IMR-90 (cell line): ENCODE measurements around the gene SIK3. TPM values are rescaled to one million over a fixed set of nuclear protein-coding genes. Genes with fewer than 3 reads are reported as not detected.

Source experiments
- ATAC-seq: fragments of 200-7000 bp; cut with Tn5 transposase; 2 replicates; pipeline ENCODE4 v1.9.1; 2020; ENCODE audit warnings: low read depth, mild to moderate bottlenecking, moderate library complexity
- BruUV-seq: library from RNA; stranded (reverse); fragments of 400-500 nt; replicated peaks from 2 replicates; lab custom pipeline; 2021; lab: Mats Ljungman, UMichigan
- CTCF ChIA-PET: fragments of 300-600 bp; formaldehyde crosslinking; extraction: SDS; loops from one replicate; lab custom pipeline; 2021; ENCODE audit warnings: antibody characterized with exemption; lab: Yijun Ruan, JAX
- POLR2A ChIA-PET: fragments of 300-600 bp; sonication (Branson Sonifier 250); formaldehyde crosslinking; loops from one replicate; lab custom pipeline; 2022; ENCODE audit warnings: antibody characterized with exemption; ENCODE audit not compliant: unreplicated experiment; lab: Charles Lee
- DNase-seq: peaks from one replicate; pipeline ENCODE4 v3.0.0; 2013
- H2AFZ ChIP-seq: replicated peaks from 2 replicates; pipeline ENCODE3; 2013; ENCODE audit warnings: low read length, mild to moderate bottlenecking; ENCODE audit not compliant: poor library complexity
- H2AK5ac ChIP-seq: 2 replicates; pipeline ENCODE4 v1.6.1; 2013; ENCODE audit warnings: low read depth, low read length, inconsistent platforms
- H2AK9ac ChIP-seq: replicated peaks from 2 replicates; pipeline ENCODE3; 2013; ENCODE audit warnings: mild to moderate bottlenecking, low read depth, low read length, moderate library complexity; ENCODE audit not compliant: poor library complexity
- H2BK120ac ChIP-seq: 2 replicates; pipeline ENCODE4 v1.6.1; 2013; ENCODE audit warnings: low read depth, low read length, inconsistent platforms
- H2BK15ac ChIP-seq: 3 replicates; pipeline ENCODE4 v1.6.1; 2013; ENCODE audit warnings: low read depth, low read length, inconsistent platforms
- H2BK20ac ChIP-seq: 2 replicates; pipeline ENCODE4 v1.6.1; 2013; ENCODE audit warnings: low read depth, mild to moderate bottlenecking, inconsistent platforms, low read length, moderate library complexity
- H2BK5ac ChIP-seq: 2 replicates; pipeline ENCODE4 v1.6.1; 2013; ENCODE audit warnings: mild to moderate bottlenecking, low read depth, low read length, inconsistent platforms; ENCODE audit not compliant: poor library complexity, severe bottlenecking
- H3K14ac ChIP-seq: replicated peaks from 2 replicates; pipeline ENCODE4 v1.6.1; 2013; ENCODE audit warnings: low read depth, low read length, inconsistent platforms
- H3K18ac ChIP-seq: 2 replicates; pipeline ENCODE4 v1.6.1; 2013; ENCODE audit warnings: low read depth, low read length, control low read depth
- H3K23ac ChIP-seq: 2 replicates; pipeline ENCODE4 v1.6.1; 2013; ENCODE audit warnings: low read depth, low read length, inconsistent platforms
- H3K27ac ChIP-seq: 2 replicates; pipeline ENCODE4 v1.5.1; 2013; ENCODE audit warnings: mild to moderate bottlenecking, control low read depth, low read length; ENCODE audit not compliant: insufficient read depth
- H3K27me3 ChIP-seq: 2 replicates; pipeline ENCODE4 v1.6.1; 2013; ENCODE audit warnings: low read length; ENCODE audit not compliant: control insufficient read depth, insufficient read depth
- H3K36me3 ChIP-seq: 2 replicates; pipeline ENCODE4 v1.6.1; 2013; ENCODE audit warnings: low read length, mixed read lengths; ENCODE audit not compliant: control insufficient read depth, insufficient read depth
- H3K4ac ChIP-seq: 2 replicates; pipeline ENCODE4 v1.6.1; 2013; ENCODE audit warnings: low read depth, low read length, inconsistent platforms
- H3K4me1 ChIP-seq: 2 replicates; pipeline ENCODE4 v1.6.1; 2013; ENCODE audit warnings: low read length, mixed read lengths; ENCODE audit not compliant: control insufficient read depth, insufficient read depth
- H3K4me2 ChIP-seq: 2 replicates; pipeline ENCODE4 v1.6.1; 2013; ENCODE audit warnings: low read depth, mild to moderate bottlenecking, control low read depth, low read length, moderate library complexity
- H3K4me3 ChIP-seq: 2 replicates; pipeline ENCODE4 v1.5.1; 2013; ENCODE audit warnings: low read depth, mild to moderate bottlenecking, control low read depth, low read length, moderate library complexity; ENCODE audit not compliant: insufficient read depth
- H3K56ac ChIP-seq: 2 replicates; pipeline ENCODE4 v1.6.1; 2013; ENCODE audit warnings: low read length, inconsistent platforms; ENCODE audit not compliant: insufficient read depth; ENCODE audit errors: extremely low read depth
- H3K79me1 ChIP-seq, 2 experiments: 2 replicates each; pipeline ENCODE4 v1.6.1; 2013; ENCODE audit warnings: low read length in 2 of 2, inconsistent platforms in 1 of 2, low read depth in 1 of 2
- H3K9ac ChIP-seq: 2 replicates; pipeline ENCODE4 v1.6.1; 2013; ENCODE audit warnings: low read depth, low read length, control low read depth
- H3K9me1 ChIP-seq: 2 replicates; pipeline ENCODE4 v1.6.1; 2013; ENCODE audit warnings: low read length, inconsistent platforms; ENCODE audit not compliant: insufficient read depth
- H3K9me3 ChIP-seq: 2 replicates; pipeline ENCODE4 v1.6.1; 2013; ENCODE audit warnings: low read length; ENCODE audit not compliant: control insufficient read depth, insufficient read depth
- H4K20me1 ChIP-seq: 2 replicates; pipeline ENCODE4 v1.6.1; 2013; ENCODE audit warnings: low read length, inconsistent platforms; ENCODE audit not compliant: insufficient read depth
- H4K5ac ChIP-seq: 2 replicates; pipeline ENCODE4 v1.6.1; 2013; ENCODE audit warnings: mild to moderate bottlenecking, low read depth, low read length, control low read depth
- H4K8ac ChIP-seq, 2 experiments: 2 replicates each; pipeline ENCODE4 v1.6.1; 2013; ENCODE audit warnings: low read depth in 2 of 2, low read length in 2 of 2, control low read depth in 1 of 2, inconsistent platforms in 1 of 2
- H4K91ac ChIP-seq: 2 replicates; pipeline ENCODE4 v1.6.1; 2013; ENCODE audit warnings: low read depth, low read length, inconsistent platforms; ENCODE audit not compliant: insufficient read depth
- FOS ChIP-seq: fragments of 150-350 bp; IDR thresholded peaks from 2 replicates; pipeline ENCODE4 v1.6.1; 2016; ENCODE audit warnings: low read depth, low read length
- RAD21 ChIP-seq: IDR thresholded peaks from 2 replicates; pipeline ENCODE4 v1.6.1; 2012; ENCODE audit warnings: low read length, improper control_type of control experiment
- WGBS, 2 experiments: methylation state at CpG; one replicate each; pipeline versions ENCODE4 v1.1.5 to v1.1.7; 2013; ENCODE audit warnings: missing lambda C conversion rate in 2 of 2; ENCODE audit not compliant: insufficient read length in 1 of 2; ENCODE audit errors: extremely low coverage in 2 of 2; 5-methylcytosine and 5-hydroxymethylcytosine counted together
- dilution Hi-C: fragments of 300-500 bp; cut with HindIII; formaldehyde crosslinking; loops from one replicate; pipeline ENCODE4 v1.14.3; 2018; ENCODE audit warnings: low sequenced_read_pairs; ENCODE audit not compliant: unreplicated experiment
- in situ Hi-C: fragments of 300-500 bp; cut with MboI; formaldehyde crosslinking; loops from 3 replicates; pipeline ENCODE4 v1.14.3; 2019; ENCODE audit warnings: low sequenced_read_pairs, inconsistent platforms, mixed read lengths
- intact Hi-C: fragments of 100-400 bp; cut with micrococcal nuclease; formaldehyde crosslinking; loops from 2 replicates; pipeline ENCODE4 v1.10.0; 2022
- polyA plus RNA-seq, 3 experiments: library from polyadenylated mRNA; depleted of rRNA; stranded (reverse); fragments of >200 nt; gene quantifications; 2 replicates each; pipeline ENCODE4 v1.2.3, GENCODE V29; 2012; ENCODE audit warnings: low replicate concordance in 1 of 3
- total RNA-seq: library from RNA; depleted of rRNA; stranded (reverse); fragments of >200 nt; gene quantifications from 2 replicates; pipeline ENCODE4 v1.2.3, GENCODE V29; 2012
- TF ChIP-seq, protein P1 (sequence below): fragments of 150-350 bp; IDR thresholded peaks from 2 replicates; pipeline ENCODE4 v1.6.1; 2017; ENCODE audit warnings: mild to moderate bottlenecking, antibody characterized with exemption, low read length, low read depth
- TF ChIP-seq, protein P2 (sequence below): conservative IDR thresholded peaks from 2 replicates; pipeline ENCODE4 v1.5.1; 2012; ENCODE audit warnings: mild to moderate bottlenecking, low read depth, low read length, improper control_type of control experiment

The SIK3 gene
- total and polyA plus RNA-seq, 2 of the 4 experiments (the other 2 are of a cell fraction), result 8.2 to 9.1 TPM

DNA sequence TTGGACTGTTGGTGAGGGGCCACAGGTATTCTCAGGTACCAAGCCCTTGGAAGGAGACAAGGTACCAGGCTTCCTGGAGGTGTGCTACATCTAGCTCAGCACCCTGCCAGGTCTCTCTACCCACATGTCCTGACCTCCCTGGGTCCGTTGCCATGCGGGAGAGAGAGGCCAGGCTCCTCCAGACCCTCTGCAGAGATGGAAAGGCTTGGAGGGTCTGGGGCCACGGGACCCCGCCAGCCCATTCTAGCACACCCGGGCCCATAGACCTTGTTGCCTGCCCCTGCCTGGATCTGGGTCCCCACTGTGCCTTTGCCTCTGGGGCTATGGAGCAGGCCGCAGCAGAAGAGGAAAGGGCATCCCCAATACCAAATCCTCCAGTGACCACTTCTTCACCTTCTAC, 270.8 kb downstream of the SIK3 start (continued):
- TF ChIP-seq, protein P1, sequence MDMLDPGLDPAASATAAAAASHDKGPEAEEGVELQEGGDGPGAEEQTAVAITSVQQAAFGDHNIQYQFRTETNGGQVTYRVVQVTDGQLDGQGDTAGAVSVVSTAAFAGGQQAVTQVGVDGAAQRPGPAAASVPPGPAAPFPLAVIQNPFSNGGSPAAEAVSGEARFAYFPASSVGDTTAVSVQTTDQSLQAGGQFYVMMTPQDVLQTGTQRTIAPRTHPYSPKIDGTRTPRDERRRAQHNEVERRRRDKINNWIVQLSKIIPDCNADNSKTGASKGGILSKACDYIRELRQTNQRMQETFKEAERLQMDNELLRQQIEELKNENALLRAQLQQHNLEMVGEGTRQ, result no peak
- TF ChIP-seq FOS, result no peak

DNA sequence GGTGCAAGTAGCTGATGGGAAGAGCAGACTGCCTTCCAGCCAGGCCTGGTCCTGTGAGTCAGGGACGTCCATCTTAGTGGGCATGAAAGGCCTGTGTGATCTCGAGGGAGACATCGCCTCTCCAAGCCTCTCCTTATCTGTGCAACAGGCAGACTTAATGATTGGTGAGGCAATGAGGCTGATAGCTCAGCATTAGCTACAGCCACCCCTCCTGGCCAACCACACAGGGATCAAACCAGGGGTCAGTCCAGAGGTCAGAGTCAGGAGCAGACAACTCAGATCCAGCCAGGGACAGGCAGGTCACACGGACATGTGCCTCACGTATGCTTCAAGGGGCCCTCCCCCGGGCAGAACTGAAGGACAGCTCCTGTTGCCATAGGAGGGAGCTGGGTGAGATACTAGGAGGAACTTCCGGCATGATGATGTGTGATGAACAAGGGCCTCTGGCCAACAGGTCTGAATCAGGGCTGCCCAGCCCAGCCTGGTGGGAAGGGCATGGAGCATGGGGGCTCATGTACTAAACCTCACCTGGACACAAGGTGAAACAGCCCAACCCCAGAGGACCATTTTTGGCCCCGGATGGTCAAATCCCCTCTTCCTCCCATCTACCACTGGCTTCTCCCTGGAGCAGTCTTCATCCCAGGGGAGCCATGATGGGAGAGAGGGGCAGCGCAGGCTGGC, 271.3 kb downstream of the SIK3 start:
- H2AK9ac ChIP-seq, result no peak overlapping the region
- peaks cover 4% of the 10 kb centered on the region; the same call in 1 of the 2 replicates for H3K4me1 ChIP-seq
- 83% methylated on average over 1 of the region's 9 CpGs; no CpG with 5 or more reads in 1 of the 2 experiments for WGBS, 2 experiments
- dilution Hi-C loops (no loop called here), in situ Hi-C loops (no loop called here), intact Hi-C loops (no loop called here)
- no peak overlapping the region for H4K8ac ChIP-seq
- no peak for ATAC-seq
- H2BK120ac ChIP-seq, result no peak overlapping the region
- no peak overlapping the region for H3K4ac ChIP-seq
- no peak overlapping the region for H2BK20ac ChIP-seq
- no peaks in the 10 kb centered on the region for H4K20me1 ChIP-seq
- H2BK5ac ChIP-seq, result no peak overlapping the region
- no peak overlapping the region for H3K4me3 ChIP-seq
- H3K9me3 ChIP-seq, result no peaks in the 10 kb centered on the region
- no TSS peak for BruUV-seq
- no peak overlapping the region for H3K18ac ChIP-seq
- DNase-seq, result no peak
- H3K27me3 ChIP-seq, result peaks cover 17% of the 10 kb centered on the region; the same call in 1 of the 2 replicates
- H3K56ac ChIP-seq, result no peak overlapping the region
- H3K27ac ChIP-seq, result no peak overlapping the region
- H2AFZ ChIP-seq, result no peak overlapping the region
- H3K4me2 ChIP-seq, result no peak overlapping the region
- no peak overlapping the region for H2AK5ac ChIP-seq
- no peak overlapping the region for H2BK15ac ChIP-seq
- no peak overlapping the region for H3K14ac ChIP-seq
- H4K91ac ChIP-seq, result no peak overlapping the region
- ChIA-PET POLR2A (no interaction called here), CTCF (interaction anchor here (1.6 kb wide), 1 partner anchor 9 kb away, joined by 5 read pairs; no protein-coding TSS in a partner anchor)
- no peaks in the 10 kb centered on the region for H3K36me3 ChIP-seq
- no peaks in the 10 kb centered on the region for H3K9me1 ChIP-seq
- H3K9ac ChIP-seq, result no peak overlapping the region
- TF ChIP-seq, protein P2, sequence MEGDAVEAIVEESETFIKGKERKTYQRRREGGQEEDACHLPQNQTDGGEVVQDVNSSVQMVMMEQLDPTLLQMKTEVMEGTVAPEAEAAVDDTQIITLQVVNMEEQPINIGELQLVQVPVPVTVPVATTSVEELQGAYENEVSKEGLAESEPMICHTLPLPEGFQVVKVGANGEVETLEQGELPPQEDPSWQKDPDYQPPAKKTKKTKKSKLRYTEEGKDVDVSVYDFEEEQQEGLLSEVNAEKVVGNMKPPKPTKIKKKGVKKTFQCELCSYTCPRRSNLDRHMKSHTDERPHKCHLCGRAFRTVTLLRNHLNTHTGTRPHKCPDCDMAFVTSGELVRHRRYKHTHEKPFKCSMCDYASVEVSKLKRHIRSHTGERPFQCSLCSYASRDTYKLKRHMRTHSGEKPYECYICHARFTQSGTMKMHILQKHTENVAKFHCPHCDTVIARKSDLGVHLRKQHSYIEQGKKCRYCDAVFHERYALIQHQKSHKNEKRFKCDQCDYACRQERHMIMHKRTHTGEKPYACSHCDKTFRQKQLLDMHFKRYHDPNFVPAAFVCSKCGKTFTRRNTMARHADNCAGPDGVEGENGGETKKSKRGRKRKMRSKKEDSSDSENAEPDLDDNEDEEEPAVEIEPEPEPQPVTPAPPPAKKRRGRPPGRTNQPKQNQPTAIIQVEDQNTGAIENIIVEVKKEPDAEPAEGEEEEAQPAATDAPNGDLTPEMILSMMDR, result no peak
- no peak for TF ChIP-seq RAD21
- TF ChIP-seq, protein P1, result no peak
- no peak overlapping the region for H4K5ac ChIP-seq
- H3K23ac ChIP-seq, result no peak overlapping the region
- no peaks in the 10 kb centered on the region for H3K79me1 ChIP-seq
